Ishikawa (cell line): ENCODE data around the gene LYST.

ENCODE experiments used
- CREB1 ChIP-seq: IDR thresholded peaks from 2 replicates; pipeline ENCODE4 v1.6.1; 2012; ENCODE audit warnings: low read depth
- EP300 ChIP-seq: IDR thresholded peaks from 2 replicates; pipeline ENCODE4 v1.6.1; 2012; ENCODE audit warnings: borderline replicate concordance
- TCF12 ChIP-seq: IDR thresholded peaks from 2 replicates; pipeline ENCODE4 v1.6.1; 2012; ENCODE audit warnings: low read depth

- TF ChIP-seq CREB1, result no peak
- TF ChIP-seq TCF12, result no peak
- no peak for TF ChIP-seq EP300
Observed at GRCh38 chr1:235860829-235861228, 5.9 kb downstream of the LYST start.
